HEK293 (cell line): ENCODE measurements around the gene SYCP2.

Experiments
- CTCF ChIP-seq: fragments of 450-650 bp; formaldehyde crosslinking; IDR thresholded peaks from 2 replicates; pipeline ENCODE4 v1.5.1; 2016; ENCODE audit warnings: missing biosample characterization, missing genetic modification characterization
- GLI4 ChIP-seq: fragments of 450-650 bp; formaldehyde crosslinking; IDR thresholded peaks from 2 replicates; pipeline ENCODE4 v1.5.1; 2016; ENCODE audit warnings: missing biosample characterization, missing genetic modification characterization
- ZBTB1 ChIP-seq: fragments of 450-650 bp; formaldehyde crosslinking; IDR thresholded peaks from 2 replicates; pipeline ENCODE4 v1.5.1; 2016; ENCODE audit warnings: missing biosample characterization, missing genetic modification characterization
- ZNF211 ChIP-seq: fragments of 450-650 bp; formaldehyde crosslinking; IDR thresholded peaks from 2 replicates; pipeline ENCODE4 v1.5.1; 2016; ENCODE audit warnings: low read depth, missing biosample characterization, missing genetic modification characterization
- ZNF530 ChIP-seq: fragments of 450-650 bp; formaldehyde crosslinking; IDR thresholded peaks from 2 replicates; pipeline ENCODE4 v1.5.1; 2016; ENCODE audit warnings: low read depth, missing biosample characterization, missing genetic modification characterization
- ZNF658 ChIP-seq: fragments of 450-650 bp; formaldehyde crosslinking; IDR thresholded peaks from 2 replicates; pipeline ENCODE4; 2016; ENCODE audit warnings: missing biosample characterization, missing genetic modification characterization

GRCh38 chr20:59902470-59902869 lies 31.0 kb downstream of the SYCP2 start:
- no peak for TF ChIP-seq CTCF
- no peak for TF ChIP-seq GLI4 (tag by site-specific recombination)
- TF ChIP-seq ZNF211, result no peak
- no peak for TF ChIP-seq ZNF530 (tag by site-specific recombination)
- no peak for TF ChIP-seq ZBTB1 (tag by site-specific recombination)
- TF ChIP-seq ZNF658, result no peak
